Measurements from ENCODE around the gene SMC4.

SMC4 gene

GRCh38 chr3:160480931-160481330 is 81.5 kb downstream of the SMC4 start:
- no peak for DNase-seq

GRCh38 chr3:160481856-160482255 is 82.4 kb downstream of the SMC4 start:
- no peak for DNase-seq

GRCh38 chr3:160482796-160483195 is 83.3 kb downstream of the SMC4 start:
- no peak for DNase-seq

Measured in activated T-cell treated with anti-CD3 and anti-CD28 coated beads, Interleukin-2, amount 50 U/mL, for 48 hours (primary cell).